Activated naive CD4-positive, alpha-beta T cell treated with anti-CD3 and anti-CD28 coated beads, Interleukin-2, amount 50 U/mL, for 24 hours (primary cell): Measurements from ENCODE around the gene PSKH1.

ENCODE experiments used
- H3K27ac Mint-ChIP-seq: one replicate; pipeline ENCODE4 v1.8.0; 2021; ENCODE audit warnings: mild to moderate bottlenecking, mixed read lengths
- H3K27me3 Mint-ChIP-seq: one replicate; pipeline ENCODE4 v1.8.0; 2021; ENCODE audit warnings: mixed read lengths
- H3K36me3 Mint-ChIP-seq: one replicate; pipeline ENCODE4 v1.8.0; 2021; ENCODE audit warnings: mixed read lengths
- H3K4me1 Mint-ChIP-seq: one replicate; pipeline ENCODE4 v1.8.0; 2021; ENCODE audit warnings: mixed read lengths
- H3K4me3 Mint-ChIP-seq: one replicate; pipeline ENCODE4 v1.8.0; 2021; ENCODE audit warnings: mild to moderate bottlenecking, mixed read lengths
- H3K9me3 Mint-ChIP-seq: one replicate; pipeline ENCODE4 v1.8.0; 2021; ENCODE audit warnings: mixed read lengths

PSKH1 gene

GRCh38 chr16:67878232-67878631 is 14.8 kb upstream of the PSKH1 start:
- Mint-ChIP-seq H3K4me3 (no peak overlapping the region), H3K4me1 (peaks cover 26% of the 10 kb centered on the region), H3K36me3 (peaks cover 2% of the 10 kb centered on the region), H3K9me3 (no peaks in the 10 kb centered on the region), H3K27me3 (no peaks in the 10 kb centered on the region), H3K27ac (no peak overlapping the region)

- H3K9me3 Mint-ChIP-seq = no peaks in the 10 kb centered on the region
- H3K4me1 Mint-ChIP-seq = peaks cover 24% of the 10 kb centered on the region
- H3K27me3 Mint-ChIP-seq = no peaks in the 10 kb centered on the region
- peaks cover 2% of the 10 kb centered on the region for H3K36me3 Mint-ChIP-seq
- no peak overlapping the region for H3K27ac Mint-ChIP-seq
- H3K4me3 Mint-ChIP-seq = no peak overlapping the region
These were observed 14.2 kb upstream of the PSKH1 start for GRCh38 chr16:67878846-67879245.

GRCh38 chr16:67879462-67879861 is 13.6 kb upstream of the PSKH1 start:
- H3K36me3 Mint-ChIP-seq = peaks cover 4% of the 10 kb centered on the region
- H3K27ac Mint-ChIP-seq = no peak overlapping the region
- no peak overlapping the region for H3K4me3 Mint-ChIP-seq
- H3K9me3 Mint-ChIP-seq = no peaks in the 10 kb centered on the region
- no peaks in the 10 kb centered on the region for H3K27me3 Mint-ChIP-seq
- peaks cover 18% of the 10 kb centered on the region for H3K4me1 Mint-ChIP-seq

- H3K9me3 Mint-ChIP-seq = no peaks in the 10 kb centered on the region
- peak overlapping the region; percentile 46 for H3K27ac Mint-ChIP-seq
- H3K27me3 Mint-ChIP-seq = no peaks in the 10 kb centered on the region
- H3K36me3 Mint-ChIP-seq = peaks cover 4% of the 10 kb centered on the region
- no peak overlapping the region for H3K4me3 Mint-ChIP-seq
- peaks cover 13% of the 10 kb centered on the region for H3K4me1 Mint-ChIP-seq
These were observed 13.1 kb upstream of the PSKH1 start for GRCh38 chr16:67879936-67880335.

GRCh38 chr16:67880584-67880983 is 12.5 kb upstream of the PSKH1 start:
- Mint-ChIP-seq H3K27ac (no peak overlapping the region), H3K4me3 (no peak overlapping the region), H3K9me3 (no peaks in the 10 kb centered on the region), H3K27me3 (no peaks in the 10 kb centered on the region), H3K4me1 (peaks cover 7% of the 10 kb centered on the region), H3K36me3 (peaks cover 4% of the 10 kb centered on the region)

GRCh38 chr16:67881621-67882161 is 11.4 kb upstream of the PSKH1 start:
- Mint-ChIP-seq H3K36me3 (peaks cover 4% of the 10 kb centered on the region), H3K27me3 (no peaks in the 10 kb centered on the region), H3K9me3 (no peaks in the 10 kb centered on the region), H3K4me1 (no peaks in the 10 kb centered on the region), H3K27ac (no peak overlapping the region), H3K4me3 (no peak overlapping the region)

- H3K27me3 Mint-ChIP-seq = no peaks in the 10 kb centered on the region
- no peak overlapping the region for H3K4me3 Mint-ChIP-seq
- no peak overlapping the region for H3K27ac Mint-ChIP-seq
- no peaks in the 10 kb centered on the region for H3K9me3 Mint-ChIP-seq
- H3K4me1 Mint-ChIP-seq = no peaks in the 10 kb centered on the region
- peaks cover 4% of the 10 kb centered on the region for H3K36me3 Mint-ChIP-seq
These were observed 10.5 kb upstream of the PSKH1 start for GRCh38 chr16:67882374-67883145.

GRCh38 chr16:67883146-67883871 is 9.7 kb upstream of the PSKH1 start:
- Mint-ChIP-seq H3K27ac (no peak overlapping the region), H3K4me3 (no peak overlapping the region), H3K36me3 (peaks cover 4% of the 10 kb centered on the region), H3K27me3 (no peaks in the 10 kb centered on the region), H3K9me3 (no peaks in the 10 kb centered on the region), H3K4me1 (no peaks in the 10 kb centered on the region)

GRCh38 chr16:67883872-67884261 is 9.2 kb upstream of the PSKH1 start:
- no peaks in the 10 kb centered on the region for H3K4me1 Mint-ChIP-seq
- no peak overlapping the region for H3K4me3 Mint-ChIP-seq
- H3K36me3 Mint-ChIP-seq = peaks cover 2% of the 10 kb centered on the region
- no peaks in the 10 kb centered on the region for H3K27me3 Mint-ChIP-seq
- H3K9me3 Mint-ChIP-seq = no peaks in the 10 kb centered on the region
- no peak overlapping the region for H3K27ac Mint-ChIP-seq

GRCh38 chr16:67884684-67885083 is 8.4 kb upstream of the PSKH1 start, which contains the start of gene NRN1L:
TSS of gene NRN1L (plus strand) at chr16:67884885. CDS start at chr16:67884904, 19 bp downstream.
- Mint-ChIP-seq H3K4me1 (no peaks in the 10 kb centered on the region), H3K27ac (peak within 1 kb of the TSS; percentile 82), H3K4me3 (no peak within 1 kb of the TSS), H3K9me3 (no peaks in the 10 kb centered on the region), H3K27me3 (no peaks in the 10 kb centered on the region), H3K36me3 (peaks cover 2% of the 10 kb centered on the region)

GRCh38 chr16:67885545-67885944 is 7.5 kb upstream of the PSKH1 start:
- no peak overlapping the region for H3K27ac Mint-ChIP-seq
- no peaks in the 10 kb centered on the region for H3K27me3 Mint-ChIP-seq
- no peaks in the 10 kb centered on the region for H3K9me3 Mint-ChIP-seq

GRCh38 chr16:67885976-67886375 is 7.1 kb upstream of the PSKH1 start:
- Mint-ChIP-seq H3K4me3 (no peak overlapping the region), H3K27ac (no peak overlapping the region), H3K27me3 (no peaks in the 10 kb centered on the region), H3K36me3 (peaks cover 2% of the 10 kb centered on the region), H3K4me1 (no peaks in the 10 kb centered on the region), H3K9me3 (no peaks in the 10 kb centered on the region)

More at GRCh38 chr16:67885545-67885944, 7.5 kb upstream of the PSKH1 start:
- H3K4me3 Mint-ChIP-seq = no peak overlapping the region
- no peaks in the 10 kb centered on the region for H3K4me1 Mint-ChIP-seq
- H3K36me3 Mint-ChIP-seq = peaks cover 2% of the 10 kb centered on the region

GRCh38 chr16:67886387-67886786 is 6.7 kb upstream of the PSKH1 start:
- Mint-ChIP-seq H3K27me3 (no peaks in the 10 kb centered on the region), H3K27ac (no peak overlapping the region), H3K4me3 (no peak overlapping the region), H3K4me1 (no peaks in the 10 kb centered on the region), H3K9me3 (no peaks in the 10 kb centered on the region), H3K36me3 (peaks cover 2% of the 10 kb centered on the region)

- peaks cover 8% of the 10 kb centered on the region for H3K4me1 Mint-ChIP-seq
- no peak overlapping the region for H3K4me3 Mint-ChIP-seq
- peaks cover 2% of the 10 kb centered on the region for H3K36me3 Mint-ChIP-seq
- H3K27me3 Mint-ChIP-seq = no peaks in the 10 kb centered on the region
- H3K9me3 Mint-ChIP-seq = no peaks in the 10 kb centered on the region
- no peak overlapping the region for H3K27ac Mint-ChIP-seq
These were observed 4.7 kb upstream of the PSKH1 start for GRCh38 chr16:67888331-67888730.

GRCh38 chr16:67892375-67892774 is 679 bp upstream of the PSKH1 start:
- H3K4me3 Mint-ChIP-seq = peak overlapping the region; percentile 95
- H3K36me3 Mint-ChIP-seq = no peaks in the 10 kb centered on the region
- peak overlapping the region; percentile 90 for H3K27ac Mint-ChIP-seq
- H3K27me3 Mint-ChIP-seq = no peaks in the 10 kb centered on the region
- H3K9me3 Mint-ChIP-seq = no peaks in the 10 kb centered on the region
- peaks cover 40% of the 10 kb centered on the region for H3K4me1 Mint-ChIP-seq
